GM13977 (cell line): ENCODE data around the gene TSC22D2.

Experiments used
- DNase-seq: peaks from one replicate; pipeline ENCODE4 v3.0.0; 2012; ENCODE audit warnings: low spot score
- in situ Hi-C: fragments of 300-500 bp; cut with MboI; formaldehyde crosslinking; loops from one replicate; pipeline ENCODE4 v1.12.0; 2022; ENCODE audit warnings: low sequenced_read_pairs, low pct_unique_long_range_greater_than_20kb, mixed read lengths, inconsistent platforms; ENCODE audit not compliant: unreplicated experiment
- TF ChIP-seq, protein P1 (sequence below): IDR thresholded peaks from 2 replicates; pipeline ENCODE4 v1.5.1; 2012; ENCODE audit warnings: mild to moderate bottlenecking, control low read depth; ENCODE audit not compliant: insufficient read depth; ENCODE audit errors: extremely low read depth, missing control alignments

The TSC22D2 gene

DNA sequence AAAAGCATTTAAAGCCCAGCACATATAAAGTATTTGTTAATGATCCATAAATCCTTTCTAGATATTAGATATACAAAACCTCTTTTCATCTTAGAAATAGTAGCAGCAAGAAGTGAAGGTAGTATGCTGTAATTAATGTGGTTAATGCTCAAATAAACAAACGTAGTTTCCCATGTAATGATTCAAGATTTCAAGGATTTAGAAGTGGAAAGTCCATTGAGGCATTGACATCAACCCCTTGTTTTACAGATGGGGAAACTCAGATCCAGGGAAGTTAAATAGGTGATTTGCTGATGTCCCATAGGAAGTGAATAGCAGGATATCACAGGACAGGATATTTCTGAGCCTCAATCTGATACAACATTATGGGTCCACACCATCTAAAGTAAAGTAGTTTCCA is 47.2 kb downstream of the TSC22D2 start:
- DNase-seq, result no peak
- in situ Hi-C loops, result no loop called here
- TF ChIP-seq, protein P1, sequence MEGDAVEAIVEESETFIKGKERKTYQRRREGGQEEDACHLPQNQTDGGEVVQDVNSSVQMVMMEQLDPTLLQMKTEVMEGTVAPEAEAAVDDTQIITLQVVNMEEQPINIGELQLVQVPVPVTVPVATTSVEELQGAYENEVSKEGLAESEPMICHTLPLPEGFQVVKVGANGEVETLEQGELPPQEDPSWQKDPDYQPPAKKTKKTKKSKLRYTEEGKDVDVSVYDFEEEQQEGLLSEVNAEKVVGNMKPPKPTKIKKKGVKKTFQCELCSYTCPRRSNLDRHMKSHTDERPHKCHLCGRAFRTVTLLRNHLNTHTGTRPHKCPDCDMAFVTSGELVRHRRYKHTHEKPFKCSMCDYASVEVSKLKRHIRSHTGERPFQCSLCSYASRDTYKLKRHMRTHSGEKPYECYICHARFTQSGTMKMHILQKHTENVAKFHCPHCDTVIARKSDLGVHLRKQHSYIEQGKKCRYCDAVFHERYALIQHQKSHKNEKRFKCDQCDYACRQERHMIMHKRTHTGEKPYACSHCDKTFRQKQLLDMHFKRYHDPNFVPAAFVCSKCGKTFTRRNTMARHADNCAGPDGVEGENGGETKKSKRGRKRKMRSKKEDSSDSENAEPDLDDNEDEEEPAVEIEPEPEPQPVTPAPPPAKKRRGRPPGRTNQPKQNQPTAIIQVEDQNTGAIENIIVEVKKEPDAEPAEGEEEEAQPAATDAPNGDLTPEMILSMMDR, result no peak

DNA sequence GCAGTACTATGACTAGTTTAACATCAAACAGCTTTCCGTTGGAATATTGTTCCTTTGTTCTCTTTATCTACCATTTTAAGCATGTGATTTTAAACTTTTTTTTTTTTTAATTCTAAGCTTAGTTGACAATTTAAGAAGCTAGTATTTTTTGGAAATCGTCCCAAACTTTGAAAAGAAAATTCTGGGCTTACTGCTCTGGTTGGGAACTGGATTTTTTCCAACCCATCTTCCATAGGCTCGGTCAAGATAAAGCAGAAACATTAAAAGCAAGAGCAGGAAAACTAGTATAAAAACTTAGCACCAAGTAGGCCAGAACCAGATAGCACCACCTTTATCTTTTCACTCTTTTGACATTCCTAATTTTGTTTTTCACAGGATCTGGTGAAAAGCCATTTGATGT is 49.9 kb downstream of the TSC22D2 start:
- in situ Hi-C loops, result no loop called here
- DNase-seq, result no peak
- TF ChIP-seq, protein P1, result no peak

DNA sequence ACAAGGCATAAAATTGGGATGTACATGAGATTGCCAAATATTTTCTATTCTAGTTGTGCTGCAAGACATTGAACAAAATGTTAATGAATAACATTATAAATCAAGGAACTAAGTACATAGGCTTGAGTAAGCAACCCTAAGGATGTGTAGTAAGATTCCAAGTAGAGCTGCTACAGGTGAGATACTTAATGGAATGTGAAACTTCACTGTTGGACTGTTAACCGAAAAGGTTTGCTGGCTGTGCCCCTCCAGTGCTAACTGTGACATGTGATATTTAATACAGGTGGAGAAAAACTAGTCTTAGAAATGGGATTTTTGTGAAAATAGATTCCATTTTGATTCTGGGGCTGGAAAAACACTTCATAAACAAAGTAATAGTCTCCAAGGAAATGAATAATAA is 52.4 kb downstream of the TSC22D2 start:
- in situ Hi-C loops, result no loop called here
- TF ChIP-seq, protein P1, result no peak
- no peak for DNase-seq

DNA sequence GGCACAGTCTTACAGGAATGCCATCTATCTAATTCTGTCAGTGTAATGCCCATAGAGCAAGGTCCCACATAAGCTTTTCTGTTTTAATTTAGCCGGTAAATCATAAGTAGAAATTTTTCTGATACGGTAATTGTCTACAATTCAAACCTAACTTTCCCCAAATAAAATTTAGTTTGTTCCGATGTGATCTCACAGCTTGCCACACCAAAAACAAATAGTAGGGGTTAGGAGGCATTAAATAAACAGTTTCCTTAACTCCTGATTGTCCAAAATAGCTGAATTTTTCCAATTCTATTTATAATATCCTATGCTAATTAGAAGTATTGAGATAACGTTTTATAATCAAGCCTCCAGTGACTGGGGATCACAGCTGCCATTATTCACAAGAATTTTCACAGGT is 53.3 kb downstream of the TSC22D2 start:
- in situ Hi-C loops, result no loop called here
- TF ChIP-seq, protein P1, result no peak
- DNase-seq, result no peak

DNA sequence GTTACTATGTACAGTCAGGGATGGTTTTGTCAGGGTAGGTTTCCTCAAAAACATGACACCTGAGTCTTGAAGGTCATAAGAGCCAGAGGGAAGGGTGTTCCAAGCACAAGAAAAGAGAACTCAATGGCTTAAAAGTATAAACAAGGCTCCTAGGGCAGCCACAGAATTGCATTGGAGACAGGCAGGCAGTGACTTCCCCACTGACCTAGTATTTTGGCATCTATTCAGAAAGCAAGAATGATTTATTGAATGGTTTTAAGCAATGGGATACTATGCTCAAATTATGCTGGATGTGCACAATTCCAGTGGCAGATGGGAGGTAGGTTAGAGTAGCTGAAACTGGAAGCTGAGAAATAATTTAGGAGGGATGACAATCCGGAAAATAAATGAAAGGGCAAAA is 54.0 kb downstream of the TSC22D2 start:
- TF ChIP-seq, protein P1, result no peak
- DNase-seq, result no peak
- in situ Hi-C loops, result no loop called here

DNA sequence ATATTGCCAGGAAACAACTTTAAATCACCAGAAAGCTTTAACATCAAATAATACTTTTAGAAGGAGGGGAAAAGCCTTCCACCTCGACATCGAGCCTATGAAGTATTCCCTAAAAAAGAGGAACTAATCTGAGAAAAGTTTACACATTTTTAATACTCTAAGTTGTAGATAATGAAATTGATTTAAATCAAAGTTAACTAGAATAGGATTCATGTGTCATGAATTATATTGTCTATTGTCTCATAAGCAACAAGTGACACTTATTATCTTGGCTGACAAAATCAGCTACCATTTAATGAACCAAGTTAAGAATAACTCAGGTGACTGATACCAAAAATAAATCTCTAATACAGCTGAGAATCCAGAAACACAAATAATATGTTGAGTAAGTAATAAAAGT is 56.6 kb downstream of the TSC22D2 start:
- DNase-seq, result no peak
- in situ Hi-C loops, result no loop called here
- TF ChIP-seq, protein P1, result no peak

DNA sequence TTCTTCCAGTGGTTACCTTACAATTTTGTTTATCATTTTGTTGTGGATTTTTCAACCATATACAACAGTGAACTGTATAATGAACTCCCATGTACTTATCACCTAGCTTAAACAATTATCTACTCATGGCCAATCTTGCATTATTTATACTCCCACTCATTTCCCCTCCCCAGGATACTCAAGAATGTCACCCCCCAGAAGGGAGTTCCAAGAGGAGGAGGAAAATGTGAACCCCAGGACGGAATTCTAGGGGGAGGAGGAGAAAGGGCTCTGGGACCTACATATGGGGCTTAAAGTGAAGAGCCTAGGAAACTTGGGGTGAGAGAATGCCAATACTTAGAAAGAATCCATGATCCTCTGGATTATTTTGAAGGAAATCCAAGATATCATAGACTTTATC is 59.3 kb downstream of the TSC22D2 start:
- in situ Hi-C loops, result no loop called here
- no peak for DNase-seq
- TF ChIP-seq, protein P1, result no peak
